ENCODE data around the gene STMN3.
"Not testable (repeated sequence)": the region's sequence is repeated elsewhere in the genome, so short reads cannot be mapped to it uniquely, and the experiment has no call there.

DNA sequence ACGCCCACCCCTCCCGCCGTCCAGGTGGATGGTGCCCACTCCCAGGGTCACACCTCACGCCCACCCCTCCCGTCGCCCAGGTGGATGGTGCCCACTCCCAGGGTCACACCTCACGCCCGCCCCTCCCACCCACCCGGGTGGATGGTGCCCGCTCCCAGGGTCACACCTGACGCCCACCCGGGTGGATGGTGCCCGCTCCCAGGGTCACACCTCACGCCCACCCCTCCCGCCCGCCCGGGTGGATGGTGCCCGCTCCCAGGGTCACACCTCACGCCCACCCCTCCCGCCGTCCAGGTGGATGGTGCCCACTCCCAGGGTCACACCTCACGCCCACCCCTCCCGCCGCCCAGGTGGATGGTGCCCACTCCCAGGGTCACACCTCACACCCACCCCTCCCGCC, 2.7 kb downstream of the STMN3 start:
- not testable (repeated sequence) for TF ChIP-seq POLR2A (IDR thresholded peaks at IDR 0.05)
- TF ChIP-seq, protein P1, sequence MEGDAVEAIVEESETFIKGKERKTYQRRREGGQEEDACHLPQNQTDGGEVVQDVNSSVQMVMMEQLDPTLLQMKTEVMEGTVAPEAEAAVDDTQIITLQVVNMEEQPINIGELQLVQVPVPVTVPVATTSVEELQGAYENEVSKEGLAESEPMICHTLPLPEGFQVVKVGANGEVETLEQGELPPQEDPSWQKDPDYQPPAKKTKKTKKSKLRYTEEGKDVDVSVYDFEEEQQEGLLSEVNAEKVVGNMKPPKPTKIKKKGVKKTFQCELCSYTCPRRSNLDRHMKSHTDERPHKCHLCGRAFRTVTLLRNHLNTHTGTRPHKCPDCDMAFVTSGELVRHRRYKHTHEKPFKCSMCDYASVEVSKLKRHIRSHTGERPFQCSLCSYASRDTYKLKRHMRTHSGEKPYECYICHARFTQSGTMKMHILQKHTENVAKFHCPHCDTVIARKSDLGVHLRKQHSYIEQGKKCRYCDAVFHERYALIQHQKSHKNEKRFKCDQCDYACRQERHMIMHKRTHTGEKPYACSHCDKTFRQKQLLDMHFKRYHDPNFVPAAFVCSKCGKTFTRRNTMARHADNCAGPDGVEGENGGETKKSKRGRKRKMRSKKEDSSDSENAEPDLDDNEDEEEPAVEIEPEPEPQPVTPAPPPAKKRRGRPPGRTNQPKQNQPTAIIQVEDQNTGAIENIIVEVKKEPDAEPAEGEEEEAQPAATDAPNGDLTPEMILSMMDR (IDR thresholded peaks at IDR 0.05): not testable (repeated sequence)

Data from testis (tissue), 2 donors.